Stimulated activated CD4-positive, alpha-beta T cell treated with anti-CD3 and anti-CD28 coated beads, Interleukin-15, amount 100 ng/mL, for 48 hours (primary cell): ENCODE measurements around the gene RAD54L.
"Not testable (repeated sequence)": the region's sequence is repeated elsewhere in the genome, so short reads cannot be mapped to it uniquely, and the experiment has no call there.

ENCODE experiments used
- DNase-seq, 2 donors: peaks; one replicate each; pipeline ENCODE4 v3.0.0-alpha.2; 2020; ENCODE audit warnings: low read depth in 2 of 2

The RAD54L gene

GRCh38 chr1:46241733-46242132 is 5.8 kb upstream of the RAD54L start:
- not testable (repeated sequence) for DNase-seq

- no peak for DNase-seq
Measured at GRCh38 chr1:46242918-46243317, 4.6 kb upstream of the RAD54L start.

- DNase-seq = not testable (repeated sequence)
Measured at GRCh38 chr1:46243831-46244230, 3.7 kb upstream of the RAD54L start.

- no peak for DNase-seq
Measured at GRCh38 chr1:46244656-46245371, 2.7 kb upstream of the RAD54L start.

- not testable (repeated sequence) for DNase-seq
Measured at GRCh38 chr1:46246136-46246535, 1.4 kb upstream of the RAD54L start.

- DNase-seq = peak; percentile 54 to 65
Measured at GRCh38 chr1:46246548-46247435, 771 bp upstream of the RAD54L start.

- peak; percentile 22 to 25 for DNase-seq
Measured at GRCh38 chr1:46248122-46248920, 758 bp downstream of the RAD54L start.

GRCh38 chr1:46254668-46255067 is 7.1 kb downstream of the RAD54L start:
- DNase-seq = no peak

- no peak for DNase-seq
Measured at GRCh38 chr1:46256523-46256922, 9.0 kb downstream of the RAD54L start.

- no peak for DNase-seq
Measured at GRCh38 chr1:46262508-46262907, 14.9 kb downstream of the RAD54L start.

GRCh38 chr1:46263146-46263545 is 15.6 kb downstream of the RAD54L start:
- DNase-seq = no peak

- DNase-seq = no peak
Measured at GRCh38 chr1:46268578-46268977, 21.0 kb downstream of the RAD54L start.

- DNase-seq = no peak
Measured at GRCh38 chr1:46274225-46275029, 26.9 kb downstream of the RAD54L start.

GRCh38 chr1:46275030-46275337 is 27.4 kb downstream of the RAD54L start:
- DNase-seq = no peak

- no peak for DNase-seq
Measured at GRCh38 chr1:46277658-46278373, 30.3 kb downstream of the RAD54L start.

GRCh38 chr1:46278807-46279206 is 31.2 kb downstream of the RAD54L start:
- no peak for DNase-seq

GRCh38 chr1:46280092-46280491 is 32.5 kb downstream of the RAD54L start:
- DNase-seq = no peak

- no peak for DNase-seq
Measured at GRCh38 chr1:46281021-46281420, 33.5 kb downstream of the RAD54L start.

GRCh38 chr1:46284058-46284457 is 36.5 kb downstream of the RAD54L start:
- DNase-seq = no peak

- no peak for DNase-seq
Measured at GRCh38 chr1:46284597-46285564, 37.3 kb downstream of the RAD54L start.
